CD4-positive, alpha-beta T cell (primary cell): ENCODE results near the gene NDST3. TPM values are rescaled to one million over a fixed set of nuclear protein-coding genes. Genes with fewer than 3 reads are reported as not detected.

Experiments
- ATAC-seq: fragments of 200-7000 bp; cut with Tn5 transposase; one replicate; pipeline ENCODE4 v1.10.0; 2022; ENCODE audit warnings: mild to moderate bottlenecking; ENCODE audit not compliant: poor library complexity
- CTCF ChIA-PET: fragments of 350-600 bp; sonication (Branson Sonifier 250); formaldehyde crosslinking; loops from one replicate; lab custom pipeline; 2021; ENCODE audit warnings: antibody characterized with exemption, inconsistent platforms; lab: Charles Lee
- POLR2A ChIA-PET: fragments of 350-600 bp; sonication (Branson Sonifier 250); formaldehyde crosslinking; loops from one replicate; lab custom pipeline; 2021; ENCODE audit warnings: antibody characterized with exemption, inconsistent platforms; lab: Charles Lee
- DNase-seq, 14 experiments: peaks; one replicate each; pipeline ENCODE4 v3.0.0-alpha.2; 2013 to 2020; ENCODE audit warnings: mixed read lengths in 2 of 14
- H3K27ac ChIP-seq, 2 donors: one replicate each; pipeline versions ENCODE4 v1.5.1 to v1.7.0; 2013; ENCODE audit warnings: low read length in 2 of 2, low read depth in 1 of 2, mild to moderate bottlenecking in 1 of 2
- H3K27me3 ChIP-seq, 2 experiments: 1 replicate in 1 of 2; 2 replicates in 1 of 2; pipeline versions ENCODE4 v1.6.1 to v1.7.0; 2013; ENCODE audit warnings: low read length in 2 of 2, control low read depth in 1 of 2, mild to moderate bottlenecking in 1 of 2, moderate library complexity in 1 of 2; ENCODE audit not compliant: insufficient read depth in 2 of 2, control insufficient read depth in 1 of 2
- H3K36me3 ChIP-seq: one replicate; pipeline ENCODE4 v1.6.1; 2013; ENCODE audit warnings: low read length, control low read depth; ENCODE audit not compliant: insufficient read depth
- H3K4me1 ChIP-seq: one replicate; pipeline ENCODE4 v1.6.1; 2013; ENCODE audit warnings: low read length, control low read depth; ENCODE audit not compliant: insufficient read depth
- H3K4me3 ChIP-seq: one replicate; pipeline ENCODE4 v1.5.1; 2013; ENCODE audit warnings: mild to moderate bottlenecking, low read length, moderate library complexity
- H3K9me3 ChIP-seq, 2 experiments: 1 replicate in 1 of 2; 2 replicates in 1 of 2; pipeline versions ENCODE4 v1.6.1 to v1.7.0; 2013; ENCODE audit warnings: low read length in 2 of 2, mild to moderate bottlenecking in 2 of 2, control low read depth in 1 of 2, moderate library complexity in 1 of 2; ENCODE audit not compliant: control insufficient read depth in 1 of 2, insufficient read depth in 1 of 2
- H3K27ac Mint-ChIP-seq: one replicate; pipeline ENCODE4 v1.8.0; 2020; ENCODE audit warnings: mixed read lengths
- H3K27me3 Mint-ChIP-seq: one replicate; pipeline ENCODE4 v1.8.0; 2021; ENCODE audit warnings: mixed read lengths
- H3K36me3 Mint-ChIP-seq: one replicate; pipeline ENCODE4 v1.8.0; 2021; ENCODE audit warnings: low read depth, mixed read lengths
- H3K4me1 Mint-ChIP-seq: one replicate; pipeline ENCODE4 v1.8.0; 2021; ENCODE audit warnings: low read depth, mixed read lengths
- H3K4me3 Mint-ChIP-seq: one replicate; pipeline ENCODE4 v1.8.0; 2020; ENCODE audit warnings: mild to moderate bottlenecking, mixed read lengths
- H3K9me3 Mint-ChIP-seq: one replicate; pipeline ENCODE4 v1.8.0; 2020; ENCODE audit warnings: mixed read lengths
- intact Hi-C, 2 experiments: fragments of 100-400 bp; cut with DNase I in 1 of 2; cut with micrococcal nuclease in 1 of 2; formaldehyde crosslinking; loops; one replicate each; pipeline versions ENCODE4 v1.15.1 to v1.9.0; 2023 to 2025; cut with DNase I, micrococcal nuclease
- total RNA-seq, 174 experiments: library from RNA in 2 of 174; stranded (reverse) in 2 of 174; gene quantifications; one replicate each; pipeline ENCODE4 v1.2.3 and lab custom pipeline; 2021 to 2026
- TF ChIP-seq, protein P1 (sequence below): fragments of 200-600 bp; IDR thresholded peaks from one replicate; pipeline ENCODE4 v1.8.0; 2022; ENCODE audit warnings: antibody characterized with exemption, mild to moderate bottlenecking

The NDST3 gene
- total RNA-seq, 2 experiments from 2014 or later, result not detected

DNA sequence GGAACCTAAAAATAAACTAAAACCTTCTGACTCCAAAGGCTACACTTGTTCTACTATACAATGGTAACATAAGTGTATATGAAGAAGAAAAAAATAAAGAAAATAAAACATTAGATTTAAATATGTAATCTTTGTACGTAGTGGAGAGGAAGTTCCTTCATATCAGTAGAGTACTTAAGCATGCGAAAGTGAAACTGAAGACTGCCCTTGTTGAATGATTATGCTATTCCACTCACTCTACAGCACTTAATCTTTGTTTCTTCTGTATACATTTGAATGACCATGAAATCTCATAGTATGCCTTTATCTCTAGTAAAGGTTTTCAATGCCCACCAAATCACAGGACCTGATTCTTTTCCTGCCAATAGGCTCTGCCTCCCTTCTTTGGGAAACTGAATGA, 78.9 kb downstream of the NDST3 start:
- CTCF ChIA-PET, result no interaction called here
- Histone ChIP-seq H3K4me1 (no peaks in the 10 kb centered on the region), H3K4me3 (peak overlapping the region; percentile 11), H3K36me3 (no peaks in the 10 kb centered on the region), H3K27me3 (no peaks in the 10 kb centered on the region), H3K9me3 (no peaks in the 10 kb centered on the region), H3K27ac (no peak overlapping the region)
- Mint-ChIP-seq H3K27me3 (no peaks in the 10 kb centered on the region), H3K4me1 (peaks cover 13% of the 10 kb centered on the region), H3K27ac (no peak overlapping the region), H3K36me3 (no peaks in the 10 kb centered on the region), H3K9me3 (no peaks in the 10 kb centered on the region), H3K4me3 (no peak overlapping the region)
- intact Hi-C loops, result no loop called here
- TF ChIP-seq, protein P1, sequence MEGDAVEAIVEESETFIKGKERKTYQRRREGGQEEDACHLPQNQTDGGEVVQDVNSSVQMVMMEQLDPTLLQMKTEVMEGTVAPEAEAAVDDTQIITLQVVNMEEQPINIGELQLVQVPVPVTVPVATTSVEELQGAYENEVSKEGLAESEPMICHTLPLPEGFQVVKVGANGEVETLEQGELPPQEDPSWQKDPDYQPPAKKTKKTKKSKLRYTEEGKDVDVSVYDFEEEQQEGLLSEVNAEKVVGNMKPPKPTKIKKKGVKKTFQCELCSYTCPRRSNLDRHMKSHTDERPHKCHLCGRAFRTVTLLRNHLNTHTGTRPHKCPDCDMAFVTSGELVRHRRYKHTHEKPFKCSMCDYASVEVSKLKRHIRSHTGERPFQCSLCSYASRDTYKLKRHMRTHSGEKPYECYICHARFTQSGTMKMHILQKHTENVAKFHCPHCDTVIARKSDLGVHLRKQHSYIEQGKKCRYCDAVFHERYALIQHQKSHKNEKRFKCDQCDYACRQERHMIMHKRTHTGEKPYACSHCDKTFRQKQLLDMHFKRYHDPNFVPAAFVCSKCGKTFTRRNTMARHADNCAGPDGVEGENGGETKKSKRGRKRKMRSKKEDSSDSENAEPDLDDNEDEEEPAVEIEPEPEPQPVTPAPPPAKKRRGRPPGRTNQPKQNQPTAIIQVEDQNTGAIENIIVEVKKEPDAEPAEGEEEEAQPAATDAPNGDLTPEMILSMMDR, result no peak
- ATAC-seq (no peak), DNase-seq (no peak)
- POLR2A ChIA-PET, result no interaction called here

- Mint-ChIP-seq H3K4me1 (peaks cover 13% of the 10 kb centered on the region), H3K36me3 (no peaks in the 10 kb centered on the region), H3K27ac (no peak overlapping the region), H3K4me3 (no peak overlapping the region), H3K27me3 (no peaks in the 10 kb centered on the region), H3K9me3 (no peaks in the 10 kb centered on the region)
- TF ChIP-seq, protein P1, result no peak
- no peaks in the 10 kb centered on the region for H3K36me3 ChIP-seq
- H3K27me3 ChIP-seq, result no peaks in the 10 kb centered on the region
- POLR2A ChIA-PET, result no interaction called here
- no peak overlapping the region for H3K27ac ChIP-seq
- H3K9me3 ChIP-seq, result no peaks in the 10 kb centered on the region
- H3K4me3 ChIP-seq, result no peak overlapping the region
- CTCF ChIA-PET, result no interaction called here
- H3K4me1 ChIP-seq, result no peaks in the 10 kb centered on the region
- intact Hi-C loops, result no loop called here
- ATAC-seq (no peak), DNase-seq (no peak)
Observed at GRCh38 chr4:118114720-118115119, 80.4 kb downstream of the NDST3 start.

- Mint-ChIP-seq H3K27ac (no peak overlapping the region), H3K27me3 (no peaks in the 10 kb centered on the region), H3K9me3 (no peaks in the 10 kb centered on the region), H3K4me3 (no peak overlapping the region), H3K36me3 (no peaks in the 10 kb centered on the region), H3K4me1 (no peaks in the 10 kb centered on the region)
- Histone ChIP-seq H3K27ac (no peak overlapping the region), H3K36me3 (no peaks in the 10 kb centered on the region), H3K9me3 (no peaks in the 10 kb centered on the region), H3K4me1 (no peaks in the 10 kb centered on the region), H3K4me3 (no peak overlapping the region), H3K27me3 (no peaks in the 10 kb centered on the region)
- no peak for DNase-seq
- TF ChIP-seq, protein P1, result no peak
- ChIA-PET POLR2A (no interaction called here), CTCF (no interaction called here)
- intact Hi-C loops, result no loop called here
- ATAC-seq, result no peak
Observed at GRCh38 chr4:118120120-118120760, 86.0 kb downstream of the NDST3 start.
